Hair follicle dermal papilla cell (primary cell): Measurements from ENCODE around the gene CXorf66. TPM values are rescaled to one million over a fixed set of nuclear protein-coding genes. Genes with fewer than 3 reads are reported as not detected.
A peak's percentile ranks its signal among the peaks of the same experiment; 100 is the strongest.

Experiments
- small RNA-seq: library from RNA; depleted of rRNA; stranded (forward); fragments of <200 nt; gene quantifications from one replicate; pipeline ENCODE3, GENCODE V24; 2012
- total RNA-seq: library from RNA; depleted of rRNA; stranded (reverse); fragments of >200 nt; gene quantifications from 2 replicates; pipeline ENCODE4 v1.2.3, GENCODE V29; 2012

CXorf66 gene
- not detected in 2 replicates for total RNA-seq

GRCh38 chrX:139965421-139965820 lies at the start of gene CXorf66:
CXorf66 (minus strand) TSS chrX:139965521; CDS start chrX:139965496, 25 bp downstream.

GRCh38 chrX:139932901-139933796 lies 32.2 kb downstream of the CXorf66 start, which contains the start of gene ATP11C:
ATP11C (minus strand) TSS chrX:139933053; CDS start chrX:139932042, 1,011 bp downstream.

Small RNA genes within 50 kb of the gene (small RNA-seq; reads per million reads assigned to genes)
- gene MIR505 (11.7 reads per million, percentile 92 among the genes with 10 or more reads in this experiment), gene RF00425 (not detected)

Other genes starting within 250 kb of the CXorf66 start
- 44.9 and 48.0 TPM in 2 replicates for gene ATP11C, start 32.5 kb downstream of the CXorf66 start, total RNA-seq